ENCODE results near the gene OSBPL9. TPM values are rescaled to one million over a fixed set of nuclear protein-coding genes. Genes with fewer than 3 reads are reported as not detected.

The OSBPL9 gene
- total and polyA plus RNA-seq, 9 of the 15 experiments (the other 6 are each of a cell fraction or from before 2014, with no cell fraction given): 43.9 to 217 (median 170) TPM

DNA sequence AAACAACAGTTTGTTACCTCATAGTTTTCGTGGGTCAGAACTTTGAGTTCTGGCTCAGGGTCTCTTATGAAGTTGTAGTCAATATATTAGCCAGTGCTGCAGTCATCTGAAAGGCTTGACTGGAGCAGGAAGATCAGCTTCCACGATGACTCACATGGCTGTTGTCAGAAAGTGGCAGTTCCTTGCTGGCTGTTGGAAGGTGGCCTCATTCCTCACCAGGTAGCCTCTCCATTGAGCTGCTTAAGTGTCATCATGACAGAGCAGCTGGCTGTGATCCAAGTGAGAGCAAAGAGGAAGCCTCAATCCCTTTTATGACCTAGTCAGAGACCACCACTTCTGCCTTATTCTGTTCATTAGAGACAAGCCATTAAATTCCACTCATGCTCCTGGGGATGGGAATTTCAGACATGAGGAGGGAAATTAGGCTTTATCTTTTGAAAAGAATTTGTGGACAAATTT lies 5.6 kb downstream of the OSBPL9 start (continued):
- TF ChIP-seq, protein P1, sequence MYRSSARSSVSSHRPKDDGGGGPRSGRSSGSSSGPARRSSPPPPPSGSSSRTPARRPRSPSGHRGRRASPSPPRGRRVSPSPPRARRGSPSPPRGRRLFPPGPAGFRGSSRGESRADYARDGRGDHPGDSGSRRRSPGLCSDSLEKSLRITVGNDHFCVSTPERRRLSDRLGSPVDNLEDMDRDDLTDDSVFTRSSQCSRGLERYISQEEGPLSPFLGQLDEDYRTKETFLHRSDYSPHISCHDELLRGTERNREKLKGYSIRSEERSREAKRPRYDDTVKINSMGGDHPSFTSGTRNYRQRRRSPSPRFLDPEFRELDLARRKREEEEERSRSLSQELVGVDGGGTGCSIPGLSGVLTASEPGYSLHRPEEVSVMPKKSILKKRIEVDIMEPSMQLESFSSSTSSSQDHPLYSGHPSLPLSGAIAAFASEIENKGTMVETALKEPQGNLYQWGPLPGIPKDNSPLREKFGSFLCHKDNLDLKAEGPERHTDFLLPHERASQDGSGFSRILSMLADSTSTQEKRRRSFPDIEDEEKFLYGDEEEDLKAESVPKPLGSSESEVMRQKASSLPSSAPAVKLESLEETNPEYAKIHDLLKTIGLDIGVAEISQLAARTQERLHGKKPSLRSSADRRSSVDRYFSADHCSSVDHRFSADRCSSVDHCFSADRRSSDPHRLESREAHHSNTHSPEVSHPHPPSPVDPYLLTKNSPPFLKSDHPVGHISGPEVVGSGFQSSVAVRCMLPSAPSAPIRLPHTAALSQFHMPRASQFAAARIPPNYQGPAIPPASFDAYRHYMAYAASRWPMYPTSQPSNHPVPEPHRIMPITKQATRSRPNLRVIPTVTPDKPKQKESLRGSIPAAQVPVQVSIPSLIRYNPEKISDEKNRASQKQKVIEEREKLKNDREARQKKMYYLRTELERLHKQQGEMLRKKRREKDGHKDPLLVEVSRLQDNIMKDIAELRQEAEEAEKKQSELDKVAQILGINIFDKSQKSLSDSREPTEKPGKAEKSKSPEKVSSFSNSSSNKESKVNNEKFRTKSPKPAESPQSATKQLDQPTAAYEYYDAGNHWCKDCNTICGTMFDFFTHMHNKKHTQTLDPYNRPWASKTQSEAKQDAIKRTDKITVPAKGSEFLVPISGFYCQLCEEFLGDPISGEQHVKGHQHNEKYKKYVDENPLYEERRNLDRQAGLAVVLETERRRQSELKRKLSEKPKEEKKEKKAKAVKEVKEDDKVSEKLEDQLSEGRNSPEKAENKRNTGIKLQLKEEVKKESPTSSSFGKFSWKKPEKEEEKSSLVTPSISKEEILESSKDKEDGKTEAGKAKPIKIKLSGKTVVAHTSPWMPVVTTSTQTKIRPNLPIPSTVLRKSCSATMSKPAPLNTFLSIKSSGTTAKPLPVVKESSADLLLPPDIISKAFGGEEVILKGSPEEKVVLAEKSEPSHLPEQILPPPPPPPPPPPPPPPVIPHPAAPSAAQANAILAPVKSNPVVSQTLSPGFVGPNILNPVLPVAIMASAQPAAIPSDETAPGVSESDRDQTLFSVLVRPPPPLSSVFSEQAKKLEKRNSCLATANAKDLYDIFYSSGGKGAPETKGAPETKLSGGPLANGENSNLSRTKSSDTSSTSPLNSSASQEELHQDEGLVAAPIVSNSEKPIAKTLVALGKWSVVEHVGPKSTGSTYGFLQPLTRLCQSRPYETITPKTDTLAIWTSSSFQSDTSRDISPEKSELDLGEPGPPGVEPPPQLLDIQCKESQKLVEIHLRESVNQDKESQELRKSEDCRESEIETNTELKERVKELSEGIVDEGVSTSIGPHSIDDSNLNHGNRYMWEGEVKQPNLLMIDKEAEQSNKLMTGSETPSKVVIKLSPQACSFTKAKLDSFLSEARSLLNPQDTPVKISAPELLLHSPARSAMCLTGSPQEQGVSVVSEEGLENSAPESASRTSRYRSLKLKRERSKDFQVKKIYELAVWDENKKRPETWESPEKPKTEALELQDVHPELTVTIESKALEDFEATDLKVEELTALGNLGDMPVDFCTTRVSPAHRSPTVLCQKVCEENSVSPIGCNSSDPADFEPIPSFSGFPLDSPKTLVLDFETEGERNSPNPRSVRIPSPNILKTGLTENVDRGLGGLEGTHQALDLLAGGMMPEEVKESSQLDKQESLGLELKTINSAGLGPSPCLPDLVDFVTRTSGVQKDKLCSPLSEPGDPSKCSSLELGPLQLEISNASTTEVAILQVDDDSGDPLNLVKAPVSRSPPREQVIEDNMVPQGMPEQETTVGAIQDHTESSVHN (IDR thresholded peaks at IDR 0.05; ENCODE audit: borderline replicate concordance in 1 of 2, low read depth in 1 of 2): peak in 1 of 2 experiments; percentile 68; a peak in 1 of 4 replicates
- TF ChIP-seq HIVEP1 (CRISPR knock-in tag; IDR thresholded peaks at IDR 0.05) (no peak), ILK (tag; IDR thresholded peaks at IDR 0.05; ENCODE audit: borderline replicate concordance, low read depth) (no peak), ARID1B (IDR thresholded peaks at IDR 0.05) (peak; percentile 86), TOE1 (IDR thresholded peaks at IDR 0.05; ENCODE audit: borderline replicate concordance) (no peak), TOE1 (CRISPR knock-in tag; IDR thresholded peaks at IDR 0.05; ENCODE audit: borderline replicate concordance, low read depth) (no peak), TAF1 (IDR thresholded peaks at IDR 0.05; ENCODE audit: control insufficient read depth, extremely low read depth, insufficient read depth, low read length, severe bottlenecking) (peak; percentile 47), EHMT2 (IDR thresholded peaks at IDR 0.05) (peak; percentile 83), C11orf30 (IDR thresholded peaks at IDR 0.05; ENCODE audit: low read depth) (peak; percentile 86), ATF7 (IDR thresholded peaks at IDR 0.05) (peak; percentile 91), CBFA2T3 (IDR thresholded peaks at IDR 0.05) (peak; percentile 66)
- TF ChIP-seq, protein P2, sequence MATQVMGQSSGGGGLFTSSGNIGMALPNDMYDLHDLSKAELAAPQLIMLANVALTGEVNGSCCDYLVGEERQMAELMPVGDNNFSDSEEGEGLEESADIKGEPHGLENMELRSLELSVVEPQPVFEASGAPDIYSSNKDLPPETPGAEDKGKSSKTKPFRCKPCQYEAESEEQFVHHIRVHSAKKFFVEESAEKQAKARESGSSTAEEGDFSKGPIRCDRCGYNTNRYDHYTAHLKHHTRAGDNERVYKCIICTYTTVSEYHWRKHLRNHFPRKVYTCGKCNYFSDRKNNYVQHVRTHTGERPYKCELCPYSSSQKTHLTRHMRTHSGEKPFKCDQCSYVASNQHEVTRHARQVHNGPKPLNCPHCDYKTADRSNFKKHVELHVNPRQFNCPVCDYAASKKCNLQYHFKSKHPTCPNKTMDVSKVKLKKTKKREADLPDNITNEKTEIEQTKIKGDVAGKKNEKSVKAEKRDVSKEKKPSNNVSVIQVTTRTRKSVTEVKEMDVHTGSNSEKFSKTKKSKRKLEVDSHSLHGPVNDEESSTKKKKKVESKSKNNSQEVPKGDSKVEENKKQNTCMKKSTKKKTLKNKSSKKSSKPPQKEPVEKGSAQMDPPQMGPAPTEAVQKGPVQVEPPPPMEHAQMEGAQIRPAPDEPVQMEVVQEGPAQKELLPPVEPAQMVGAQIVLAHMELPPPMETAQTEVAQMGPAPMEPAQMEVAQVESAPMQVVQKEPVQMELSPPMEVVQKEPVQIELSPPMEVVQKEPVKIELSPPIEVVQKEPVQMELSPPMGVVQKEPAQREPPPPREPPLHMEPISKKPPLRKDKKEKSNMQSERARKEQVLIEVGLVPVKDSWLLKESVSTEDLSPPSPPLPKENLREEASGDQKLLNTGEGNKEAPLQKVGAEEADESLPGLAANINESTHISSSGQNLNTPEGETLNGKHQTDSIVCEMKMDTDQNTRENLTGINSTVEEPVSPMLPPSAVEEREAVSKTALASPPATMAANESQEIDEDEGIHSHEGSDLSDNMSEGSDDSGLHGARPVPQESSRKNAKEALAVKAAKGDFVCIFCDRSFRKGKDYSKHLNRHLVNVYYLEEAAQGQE (IDR thresholded peaks at IDR 0.05; ENCODE audit: borderline replicate concordance): peak; percentile 18; the same call in 1 of the 2 replicates
- TF ChIP-seq, protein P2 (CRISPR knock-in tag; IDR thresholded peaks at IDR 0.05; ENCODE audit: low read depth): no peak
